ENCODE results near the gene PLCB1. TPM values are rescaled to one million over a fixed set of nuclear protein-coding genes. Genes with fewer than 3 reads are reported as not detected.

Gene PLCB1
- polyA plus RNA-seq, 1 donor (not counting 4 experiments of a cell fraction or from before 2014, with no cell fraction given): 0.37 TPM

- Histone ChIP-seq H3K79me2 (ENCODE audit: control insufficient read depth, insufficient read depth, low read length) (no peaks in the 10 kb centered on the region), H3K9me1 (ENCODE audit: control insufficient read depth, extremely low read depth, insufficient read depth, low read length) (no peaks in the 10 kb centered on the region)
- dilution Hi-C loops (cut with MboI; ENCODE audit: extremely low pct_ligation_motif_present, low sequenced_read_pairs): no loop called here
Measured at GRCh38 chr20:8413691-8414090, 281.6 kb downstream of the PLCB1 start.

GRCh38 chr20:8414586-8415274 is 282.7 kb downstream of the PLCB1 start:
- Histone ChIP-seq H3K4me1 (ENCODE audit: control insufficient read depth, extremely low read depth, insufficient read depth, low read length) (no peaks in the 10 kb centered on the region), H3K79me2 (ENCODE audit: control insufficient read depth, insufficient read depth, low read length) (no peaks in the 10 kb centered on the region), H3K4me3 (ENCODE audit: control insufficient read depth in 2 of 3, extremely low read depth in 1 of 3, insufficient read depth in 2 of 3, low read depth in 1 of 3, low read length in 3 of 3) (no peak overlapping the region), H4K20me1 (ENCODE audit: control insufficient read depth, extremely low read depth, insufficient read depth, low read length) (no peaks in the 10 kb centered on the region), H3K4me2 (ENCODE audit: control insufficient read depth, extremely low read depth, insufficient read depth, low read depth, low read length) (no peak overlapping the region), H3K27me3 (ENCODE audit: control insufficient read depth, extremely low read depth, insufficient read depth, low read length) (no peaks in the 10 kb centered on the region), H3K9me1 (ENCODE audit: control insufficient read depth, extremely low read depth, insufficient read depth, low read length) (no peaks in the 10 kb centered on the region), H2AFZ (ENCODE audit: control insufficient read depth, low read length) (no peak overlapping the region), H3K36me3 (ENCODE audit: control insufficient read depth in 2 of 2, extremely low read depth in 1 of 2, insufficient read depth in 2 of 2, low read length in 2 of 2) (no peaks in the 10 kb centered on the region), H3K9me3 (ENCODE audit: control insufficient read depth, low read depth, low read length) (no peaks in the 10 kb centered on the region), H3K27ac (ENCODE audit: control insufficient read depth, insufficient read depth, low read length) (no peak overlapping the region), H3K9ac (ENCODE audit: control insufficient read depth, extremely low read depth, insufficient read depth, low read length) (no peak overlapping the region)
- no peak for DNase-seq (ENCODE audit: low read depth, low spot score)
- dilution Hi-C loops (cut with MboI; ENCODE audit: extremely low pct_ligation_motif_present, low sequenced_read_pairs): no loop called here
- TF ChIP-seq CTCF (optimal IDR thresholded peaks at IDR 0.05 in 1 of 3, IDR thresholded peaks at IDR 0.05 in 1 of 3, conservative IDR thresholded peaks at IDR 0.05 in 1 of 3; ENCODE audit: extremely low read depth in 1 of 3, insufficient read depth in 2 of 3, low read length in 3 of 3): no peak
- TF ChIP-seq EZH2 (IDR thresholded peaks at IDR 0.05; ENCODE audit: low read length): no peak
- FAIRE-seq: no peak

More at GRCh38 chr20:8413691-8414090, 281.6 kb downstream of the PLCB1 start:
- Histone ChIP-seq H3K27ac (ENCODE audit: control insufficient read depth, insufficient read depth, low read length) (no peak overlapping the region), H4K20me1 (ENCODE audit: control insufficient read depth, extremely low read depth, insufficient read depth, low read length) (no peaks in the 10 kb centered on the region), H3K36me3 (ENCODE audit: control insufficient read depth in 2 of 2, extremely low read depth in 1 of 2, insufficient read depth in 2 of 2, low read length in 2 of 2) (no peaks in the 10 kb centered on the region), H3K9ac (ENCODE audit: control insufficient read depth, extremely low read depth, insufficient read depth, low read length) (no peak overlapping the region), H3K4me2 (ENCODE audit: control insufficient read depth, extremely low read depth, insufficient read depth, low read depth, low read length) (no peak overlapping the region), H2AFZ (ENCODE audit: control insufficient read depth, low read length) (no peak overlapping the region), H3K4me1 (ENCODE audit: control insufficient read depth, extremely low read depth, insufficient read depth, low read length) (no peaks in the 10 kb centered on the region), H3K9me3 (ENCODE audit: control insufficient read depth, low read depth, low read length) (no peaks in the 10 kb centered on the region), H3K4me3 (ENCODE audit: control insufficient read depth in 2 of 3, extremely low read depth in 1 of 3, insufficient read depth in 2 of 3, low read depth in 1 of 3, low read length in 3 of 3) (no peak overlapping the region), H3K27me3 (ENCODE audit: control insufficient read depth, extremely low read depth, insufficient read depth, low read length) (no peaks in the 10 kb centered on the region)
- no peak for TF ChIP-seq EZH2 (IDR thresholded peaks at IDR 0.05; ENCODE audit: low read length)
- no peak for TF ChIP-seq CTCF (optimal IDR thresholded peaks at IDR 0.05 in 1 of 3, IDR thresholded peaks at IDR 0.05 in 1 of 3, conservative IDR thresholded peaks at IDR 0.05 in 1 of 3; ENCODE audit: extremely low read depth in 1 of 3, insufficient read depth in 2 of 3, low read length in 3 of 3)
- FAIRE-seq: no peak
- no peak for DNase-seq (ENCODE audit: low read depth, low spot score)

Measured in keratinocyte (primary cell).